Hematopoietic multipotent progenitor cell treated with erythropoietin and hydrocortisone succinate and interleukin-3 and kit ligand, for 17 days (in vitro differentiated cells): ENCODE data around the gene B4GALNT3.

ENCODE experiments used
- DNase-seq: peaks from one replicate; pipeline ENCODE4 v3.0.0-alpha.2; 2015; ENCODE audit warnings: low spot score

The B4GALNT3 gene

DNA sequence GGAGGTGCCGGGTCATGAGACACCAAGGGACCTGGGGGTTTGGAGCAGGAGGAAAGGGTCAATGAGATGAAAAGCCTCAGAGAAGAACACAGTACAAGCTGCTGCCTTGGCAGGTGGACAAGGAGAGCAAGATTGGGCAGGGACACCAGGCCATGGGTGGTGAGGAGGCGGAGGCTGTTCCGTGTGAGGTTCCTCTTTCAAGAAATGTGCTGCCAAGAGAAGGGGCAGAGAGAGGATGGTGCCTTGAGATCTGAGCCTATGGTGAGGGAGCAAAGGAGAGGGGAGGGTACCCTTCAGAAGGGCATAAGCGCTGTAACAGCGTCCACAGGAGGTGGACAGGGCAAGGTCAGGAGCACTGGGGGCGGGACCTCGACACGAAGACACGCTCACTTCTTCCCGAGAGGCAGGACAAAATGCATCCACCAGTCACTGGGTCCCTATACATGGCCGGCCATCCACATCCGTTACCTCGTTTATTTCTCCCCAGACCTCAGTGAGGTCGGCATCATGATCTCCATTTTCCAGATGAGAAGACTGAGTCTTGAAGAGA lies 100.2 kb downstream of the B4GALNT3 start:
- peak; percentile 23 for DNase-seq

DNA sequence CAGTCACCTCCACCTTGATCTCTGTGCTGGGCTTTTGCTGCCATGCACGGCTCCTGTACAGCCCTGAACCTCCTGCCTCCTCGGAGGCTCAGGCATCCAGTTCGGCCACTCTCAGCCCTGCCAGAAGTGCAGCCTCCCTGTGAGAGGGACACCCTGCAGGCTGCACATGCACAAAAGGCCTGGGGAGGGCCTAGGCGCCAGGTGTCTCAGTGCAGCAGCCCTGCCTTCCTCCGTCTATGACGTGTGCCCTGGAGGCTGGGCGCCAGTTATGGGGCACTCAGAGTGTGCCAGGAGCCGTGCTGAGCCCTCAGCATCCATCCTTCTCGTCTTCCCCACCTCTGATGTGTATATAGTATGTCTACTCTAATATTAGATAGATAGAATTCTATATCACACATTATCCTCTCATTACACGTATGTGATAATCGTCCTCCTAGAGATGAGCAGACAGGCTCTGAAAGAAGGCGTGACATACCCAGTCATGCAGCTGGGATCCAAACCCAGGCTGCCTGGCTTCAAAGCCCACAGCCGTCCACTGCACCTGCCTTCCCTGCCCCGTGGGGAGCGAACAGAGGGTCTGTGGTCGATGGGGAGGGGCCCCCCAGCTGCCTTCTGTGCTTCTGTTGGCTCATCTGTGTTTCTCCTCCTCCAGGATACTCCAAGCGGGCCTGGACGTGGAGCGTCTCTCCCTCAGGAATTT lies 101.1 kb downstream of the B4GALNT3 start:
- DNase-seq, result no peak

DNA sequence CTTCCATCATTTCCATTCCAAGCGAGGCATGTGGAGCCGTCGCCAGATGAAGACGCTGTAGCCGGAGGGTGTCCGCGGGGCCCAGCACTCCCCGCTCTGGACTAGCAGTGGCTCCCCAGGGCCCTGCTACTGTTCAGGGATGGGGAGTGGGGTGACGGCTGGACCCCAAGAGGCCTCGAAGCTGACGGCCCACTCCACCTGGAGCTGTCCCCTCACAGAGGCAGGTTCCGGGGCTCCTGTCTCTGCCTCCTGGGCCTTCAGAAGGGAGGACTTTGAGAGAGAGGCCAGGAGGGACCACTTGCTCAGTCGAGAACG lies 101.6 kb downstream of the B4GALNT3 start:
- DNase-seq, result no peak

DNA sequence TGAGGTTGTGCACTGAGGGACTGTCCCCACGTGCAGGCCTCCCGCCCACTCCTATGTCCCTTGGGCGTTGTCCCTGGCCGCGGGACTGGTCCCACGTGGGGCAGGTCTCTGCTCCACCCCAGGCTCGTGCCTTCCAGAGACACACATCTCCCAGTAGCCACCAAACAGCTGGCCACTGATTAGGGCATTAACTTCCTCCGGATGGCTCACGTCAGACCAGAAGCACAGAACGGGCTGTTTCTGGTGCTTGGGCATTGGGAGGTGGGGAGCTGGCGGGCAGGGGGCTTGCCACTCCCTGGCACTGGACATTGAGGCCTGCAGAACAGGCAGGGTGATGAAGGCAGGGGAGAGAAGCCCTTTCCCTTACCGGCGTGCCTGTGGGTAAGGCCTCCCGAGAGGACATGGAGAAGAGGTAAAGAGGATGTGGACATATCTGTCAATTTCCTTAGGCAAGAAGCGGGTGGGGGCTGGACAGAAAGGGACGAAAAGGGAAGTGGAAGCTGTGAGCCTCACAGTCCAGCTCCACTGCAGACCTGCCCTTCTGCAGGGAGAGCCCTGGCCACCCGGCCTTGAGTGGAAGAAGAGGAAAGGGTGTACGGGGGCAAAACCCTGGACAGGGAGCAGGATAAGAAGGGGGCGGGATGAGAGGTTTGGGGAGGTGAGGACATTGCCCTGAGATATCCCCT lies 102.3 kb downstream of the B4GALNT3 start:
- peak; percentile 77 for DNase-seq

DNA sequence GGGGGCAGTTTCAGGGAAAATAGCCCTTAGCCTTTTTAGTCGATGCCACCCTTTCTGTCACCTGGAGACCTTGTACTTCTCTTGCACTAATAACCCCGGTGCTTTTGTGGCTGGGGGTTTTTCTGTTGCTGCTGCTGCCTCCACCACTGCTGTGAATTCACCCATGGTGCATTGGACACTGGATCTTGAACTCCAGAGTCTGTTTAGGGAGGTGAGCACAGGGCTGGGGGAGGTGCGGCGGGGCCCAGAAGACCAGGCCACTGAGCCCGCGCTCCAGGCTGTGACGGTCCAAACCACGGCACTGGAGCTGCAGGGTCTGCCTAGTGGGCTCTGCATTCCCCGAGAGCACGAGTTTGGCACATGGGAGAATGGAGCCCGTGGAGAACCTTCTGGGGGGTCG lies 102.9 kb downstream of the B4GALNT3 start:
- DNase-seq, result no peak

DNA sequence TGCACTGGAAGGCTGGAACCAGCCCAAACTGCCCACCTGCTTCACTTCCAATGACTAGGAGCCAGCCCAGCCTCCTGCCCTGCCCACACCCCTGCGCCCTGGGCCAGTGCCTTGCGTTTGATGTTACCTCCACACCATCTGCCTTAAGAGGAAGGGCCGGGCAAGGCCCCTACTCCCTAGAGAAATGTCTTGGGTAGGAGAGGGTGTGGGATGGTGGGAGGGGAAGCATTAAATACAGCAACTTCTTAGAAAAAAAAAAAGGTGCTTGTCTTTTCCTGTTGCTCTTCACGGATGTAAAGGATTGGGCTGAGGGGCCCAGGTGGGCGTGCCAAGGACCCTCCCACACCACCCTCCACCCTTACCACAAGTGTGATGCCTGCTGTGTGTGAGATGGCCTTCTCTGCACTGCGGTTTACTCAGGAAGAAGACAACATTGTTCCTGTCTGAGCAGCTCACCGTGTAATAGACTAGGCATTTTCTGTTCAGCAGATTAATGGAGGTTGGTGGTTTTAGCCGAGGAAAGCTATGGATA lies 103.6 kb downstream of the B4GALNT3 start:
- no peak for DNase-seq

DNA sequence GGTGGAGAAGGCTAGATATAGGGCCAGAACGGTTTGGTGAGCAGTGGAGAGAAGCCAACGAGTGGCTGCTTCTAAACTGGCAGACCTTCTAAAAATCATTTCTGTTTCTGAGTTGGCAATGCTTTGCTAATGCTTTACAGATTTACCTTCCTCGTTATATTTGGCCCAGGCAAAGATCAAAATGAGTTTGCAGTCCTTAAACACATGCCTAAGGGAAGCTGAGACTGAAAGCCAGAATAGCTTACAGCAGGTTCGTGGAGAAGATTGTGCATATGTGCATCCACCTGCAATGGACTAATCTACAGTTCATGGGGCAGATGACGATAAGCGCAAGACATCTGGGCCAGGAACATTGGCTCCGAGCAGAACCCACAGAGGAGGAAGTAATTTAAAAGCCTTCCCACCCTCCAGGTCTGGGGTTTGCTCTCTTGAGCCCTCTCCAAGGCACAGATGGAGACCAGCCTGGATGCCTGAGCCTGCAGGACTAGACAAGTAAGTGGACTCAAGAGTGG lies 104.1 kb downstream of the B4GALNT3 start:
- DNase-seq, result no peak

DNA sequence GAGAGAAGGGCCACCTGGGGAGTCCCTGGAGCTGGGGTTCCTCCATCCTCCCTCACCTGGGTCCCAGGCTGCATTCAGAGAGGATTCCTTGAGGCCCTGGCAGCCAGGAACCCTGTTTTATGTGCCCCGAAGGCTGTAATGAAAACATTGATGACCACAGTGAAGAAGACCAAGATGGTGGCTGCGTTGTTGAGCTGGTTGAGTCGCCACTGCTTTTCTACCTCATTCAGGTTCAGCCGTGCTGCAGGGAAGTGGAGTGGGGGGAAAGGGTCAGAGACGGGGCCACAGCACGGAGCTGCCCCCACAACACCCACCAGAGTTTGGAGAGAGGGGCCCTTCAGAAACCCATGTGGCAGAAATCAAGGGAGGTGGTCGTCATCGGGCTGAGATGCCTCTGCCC lies 105.4 kb downstream of the B4GALNT3 start:
- no peak for DNase-seq

DNA sequence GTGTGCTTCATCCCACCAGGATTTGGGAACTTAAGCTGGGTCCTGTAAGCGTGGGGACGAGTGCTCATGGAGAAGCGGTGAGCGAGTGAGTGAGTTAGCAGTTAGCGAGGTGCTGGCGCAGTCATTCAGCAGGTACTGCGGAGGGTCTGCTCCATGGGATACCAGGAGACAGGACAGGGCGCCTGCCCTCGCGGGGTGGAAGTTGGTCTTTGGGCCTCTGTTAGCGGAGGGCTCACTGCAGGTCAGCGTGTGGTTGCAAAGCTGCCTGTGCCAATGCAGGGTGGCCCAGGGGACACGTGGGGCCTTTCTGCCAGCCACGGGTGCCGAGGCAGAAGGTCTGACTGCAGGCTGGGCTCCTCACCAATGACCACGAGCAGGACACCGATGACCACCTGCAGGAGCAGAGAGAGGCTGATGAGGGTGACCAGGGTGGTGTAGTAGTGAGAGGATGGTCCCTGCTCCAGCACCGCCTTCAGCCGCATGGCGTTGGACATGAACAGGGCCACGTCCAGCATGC lies 105.9 kb downstream of the B4GALNT3 start:
- DNase-seq, result no peak

DNA sequence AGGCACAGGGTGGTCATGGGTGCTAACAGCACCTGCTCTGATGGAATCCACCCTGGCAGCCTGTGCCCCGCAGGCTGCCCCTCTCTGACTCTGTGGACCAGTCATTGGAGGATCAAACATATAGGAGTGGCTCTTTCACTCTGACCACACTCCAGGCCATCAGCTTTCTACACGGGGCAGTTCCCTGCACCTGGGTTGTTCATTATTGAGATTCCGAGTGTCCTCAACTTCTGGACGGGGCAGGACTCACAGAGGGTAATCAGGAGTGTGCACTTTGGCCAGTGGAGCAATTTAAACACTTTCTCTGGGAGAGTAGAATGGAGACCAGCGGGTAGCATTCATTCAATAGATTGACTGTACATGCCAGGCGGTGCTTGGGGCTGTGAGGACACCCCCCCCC lies 108.7 kb downstream of the B4GALNT3 start:
- no peak for DNase-seq

DNA sequence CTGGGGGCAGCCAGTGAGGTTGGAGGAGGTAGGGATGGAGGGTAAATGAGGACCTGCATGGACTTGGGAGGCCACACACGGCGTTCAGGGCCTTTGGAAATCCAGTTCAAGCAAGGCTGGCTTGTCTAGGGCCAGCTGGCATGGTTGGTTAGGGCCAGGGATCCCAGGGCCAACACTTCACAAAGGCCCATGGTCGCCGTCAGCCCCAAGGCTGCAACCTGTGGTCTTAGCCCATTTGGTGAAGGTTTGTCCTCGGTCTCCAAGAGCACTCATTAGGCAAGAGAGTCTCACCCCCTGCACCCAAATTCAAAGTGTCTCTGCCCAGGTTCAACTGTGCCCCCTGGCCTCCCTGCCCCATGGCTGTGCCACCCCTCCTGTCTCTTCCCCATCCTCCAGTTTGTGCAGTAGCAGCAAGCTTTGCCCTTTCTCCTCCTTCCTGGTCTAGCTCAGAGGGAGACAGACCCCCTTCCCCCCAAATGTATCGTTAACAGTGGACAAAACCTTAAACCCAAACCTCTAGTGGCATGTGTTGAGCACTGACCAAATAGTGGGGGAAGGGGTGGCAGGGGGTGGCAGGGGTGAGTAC lies 109.4 kb downstream of the B4GALNT3 start:
- DNase-seq, result no peak

DNA sequence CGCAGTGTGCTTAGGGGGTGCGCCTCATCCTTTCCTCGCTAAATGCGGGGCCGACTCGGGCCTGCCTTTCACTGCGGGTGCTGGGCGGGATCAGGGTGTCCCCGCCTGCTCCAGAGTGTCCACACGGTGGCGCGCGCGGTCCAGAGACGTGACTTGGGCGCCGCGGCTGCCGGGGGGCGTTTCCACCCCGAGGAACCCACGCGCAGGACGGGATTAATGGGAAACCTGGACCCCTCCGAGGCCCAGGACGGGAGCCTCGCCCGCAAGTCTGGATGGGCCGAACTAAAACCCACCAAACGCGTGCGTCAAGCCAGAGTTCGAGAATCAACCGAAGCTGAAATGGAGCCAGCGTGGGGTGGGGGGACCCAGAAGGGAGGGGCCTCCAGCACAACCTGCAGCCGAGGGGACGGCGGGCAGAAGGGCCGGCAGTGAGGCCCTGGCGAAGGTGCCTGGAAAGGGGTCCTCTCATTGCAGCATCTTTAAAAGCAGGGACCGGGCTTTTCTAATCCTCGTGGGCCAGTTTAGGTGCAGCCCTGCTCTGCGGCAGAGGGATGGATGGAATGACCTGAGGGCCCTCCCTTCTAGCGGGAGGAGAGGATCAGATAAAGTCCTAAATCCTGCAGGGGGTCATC lies 110.2 kb downstream of the B4GALNT3 start:
- DNase-seq, result peak; percentile 87

DNA sequence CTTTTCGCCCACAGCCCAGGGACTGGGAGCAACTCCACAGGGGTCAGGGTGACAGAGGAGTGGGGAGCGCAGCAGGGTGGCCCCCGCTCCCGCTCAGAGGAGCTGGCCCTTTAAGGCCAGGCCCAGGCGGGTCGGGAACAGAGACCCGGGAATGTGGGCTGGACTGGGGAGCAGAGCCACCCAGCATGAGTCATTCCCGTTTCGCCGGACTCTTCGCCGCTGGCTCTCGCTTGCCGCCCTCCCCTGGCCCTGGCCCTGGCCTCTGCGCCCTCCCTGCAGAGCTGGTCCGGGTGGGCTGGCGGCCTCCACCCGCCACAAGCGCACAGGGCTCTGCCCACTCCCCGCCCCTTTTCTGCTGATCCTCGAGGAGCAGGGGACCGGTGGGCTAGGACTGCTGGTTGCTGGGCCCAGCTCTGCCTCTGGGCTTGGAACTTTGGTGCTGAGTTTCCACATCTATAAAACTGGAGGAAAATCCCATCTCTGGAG lies 110.7 kb downstream of the B4GALNT3 start:
- DNase-seq, result no peak

DNA sequence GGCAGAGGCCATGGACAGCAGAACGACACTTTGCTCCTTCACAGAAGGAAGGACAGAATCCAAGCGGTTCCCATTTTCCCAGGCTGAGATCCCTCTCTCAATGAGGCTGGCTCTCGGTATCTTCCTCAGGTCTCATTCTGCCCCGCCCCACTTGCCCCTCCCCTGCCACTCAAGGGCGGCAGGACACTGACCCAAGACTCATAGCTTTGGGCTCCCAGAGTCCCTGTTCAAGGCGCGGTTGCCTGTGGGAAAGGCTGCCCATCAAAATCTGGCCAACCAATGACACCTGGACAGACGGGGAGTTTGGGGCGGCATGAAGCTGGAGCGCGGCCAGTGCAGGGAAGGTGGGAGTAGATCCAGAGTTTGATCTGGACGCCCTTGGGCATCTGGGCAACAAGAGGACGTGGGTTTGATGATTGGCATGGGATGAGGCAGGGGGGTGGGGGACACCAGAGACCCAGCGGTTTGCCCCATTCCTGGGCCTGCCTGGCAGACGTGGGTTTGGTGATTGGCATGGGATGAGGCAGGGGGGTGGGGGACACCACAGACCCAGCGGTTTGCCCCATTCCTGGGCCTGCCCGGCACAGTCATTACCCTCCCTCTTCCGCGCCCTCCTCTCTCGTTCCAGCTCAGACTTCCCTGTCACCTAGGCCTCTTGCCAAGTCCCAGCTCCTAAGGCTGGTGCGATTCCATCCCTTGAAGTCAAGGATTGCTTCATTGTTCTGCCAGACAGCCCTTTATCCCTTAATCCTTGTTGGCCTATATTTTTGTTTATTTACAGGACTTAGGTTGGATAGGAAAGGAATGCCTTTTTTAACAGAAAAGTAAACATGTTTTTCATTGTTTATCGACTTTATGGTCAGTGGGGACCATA lies 111.4 kb downstream of the B4GALNT3 start:
- DNase-seq, result no peak

DNA sequence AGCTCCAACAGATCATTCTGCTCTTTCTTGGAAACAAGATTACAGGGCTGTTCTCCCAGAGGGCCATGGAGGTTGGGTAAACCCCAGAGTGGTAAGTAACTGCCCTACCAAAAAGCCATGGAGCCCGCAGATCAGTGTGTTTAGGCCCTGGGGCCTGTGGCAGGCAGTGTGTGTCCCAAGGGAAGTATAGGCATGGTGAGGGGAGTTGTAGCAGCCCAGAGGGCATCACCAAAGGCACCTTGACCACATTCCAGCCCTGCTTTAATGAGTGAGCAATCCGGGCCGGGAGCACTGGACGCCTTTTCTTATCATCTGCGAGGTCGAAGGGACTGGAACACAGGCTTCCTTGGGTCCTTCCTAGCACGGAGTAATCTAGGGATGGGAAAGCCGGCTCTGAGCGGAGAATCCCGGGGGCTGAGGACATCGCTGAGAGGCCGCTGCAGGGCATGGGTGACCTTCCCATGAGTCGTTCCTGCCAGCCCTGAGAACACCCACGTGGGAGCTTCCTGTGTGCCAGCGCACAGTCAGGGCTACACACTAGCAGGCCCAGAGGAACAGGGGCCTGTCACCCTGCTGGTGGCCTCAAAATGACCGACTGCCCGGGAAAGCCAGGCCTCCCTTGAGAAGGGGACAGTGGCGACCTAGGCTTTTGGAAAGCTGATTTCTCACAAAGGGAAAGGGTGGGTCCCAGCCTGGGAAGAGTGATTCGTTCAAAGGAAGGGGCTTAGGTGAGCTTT lies 112.2 kb downstream of the B4GALNT3 start:
- DNase-seq, result no peak

DNA sequence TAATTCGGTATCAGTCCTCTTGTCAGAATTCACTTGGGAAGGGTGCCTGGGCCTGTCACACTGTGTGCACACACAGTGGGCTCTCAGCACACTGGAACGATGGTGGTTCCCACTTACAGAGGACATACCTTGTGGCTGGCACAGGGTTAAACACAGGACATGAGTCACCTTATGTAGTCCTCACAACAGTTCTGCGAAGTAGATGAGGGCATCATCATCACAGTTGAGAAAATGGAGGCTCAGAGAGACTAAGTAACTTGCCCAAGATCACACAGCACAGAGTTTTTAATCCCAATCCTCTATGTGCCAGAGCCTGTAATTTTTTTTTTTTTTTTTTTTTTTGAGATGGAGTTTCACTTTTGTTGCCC lies 112.8 kb downstream of the B4GALNT3 start:
- DNase-seq, result no peak

DNA sequence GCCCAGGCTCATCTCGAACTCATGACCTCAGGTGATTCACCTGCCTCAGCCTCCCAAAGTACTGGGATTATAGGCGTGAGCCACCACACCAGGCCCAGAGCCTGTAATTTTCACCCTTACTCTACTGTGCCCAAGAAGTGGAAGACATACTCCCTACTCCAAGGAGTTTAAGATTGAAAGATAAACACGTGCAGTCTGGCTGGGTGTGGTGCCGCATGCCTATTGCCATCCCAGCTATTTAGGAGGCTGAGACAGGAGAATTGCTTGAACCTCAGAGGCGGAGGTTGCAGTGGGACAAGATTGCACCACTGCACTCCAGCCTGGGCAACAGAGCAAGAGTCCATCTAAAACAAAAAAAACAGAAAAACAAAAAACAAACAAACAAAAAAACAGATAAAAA lies 113.5 kb downstream of the B4GALNT3 start:
- peak; percentile 56 for DNase-seq

DNA sequence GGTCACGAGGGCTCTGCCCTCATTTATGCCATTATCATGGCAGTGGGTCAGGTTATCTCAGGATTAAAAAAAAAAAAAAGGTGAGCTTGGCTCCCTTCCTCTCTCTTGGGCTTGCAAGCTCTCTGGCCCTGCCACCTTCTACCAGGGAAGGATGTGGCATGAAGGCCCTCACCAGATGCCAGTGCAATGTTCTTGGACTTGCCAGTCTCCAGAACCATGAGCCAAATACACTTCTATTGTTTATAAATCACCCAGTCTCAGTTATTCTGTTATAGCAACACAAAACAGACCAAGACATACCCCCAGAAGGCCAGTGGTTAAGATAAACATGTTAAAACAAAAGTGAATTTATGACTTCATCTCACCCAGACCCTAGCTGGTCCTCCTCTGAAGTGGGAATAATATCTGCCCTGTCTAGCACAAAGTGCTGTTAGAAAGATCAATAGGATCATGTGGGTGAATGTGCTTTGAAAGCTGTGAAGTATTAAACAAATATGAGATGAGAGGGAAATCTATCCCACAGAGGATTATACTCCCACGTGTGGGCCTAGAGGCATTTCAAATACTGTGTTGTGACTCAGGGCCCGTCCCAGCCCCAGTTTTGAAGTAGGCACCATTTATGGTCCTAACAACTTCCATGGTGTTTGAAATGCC lies 114.9 kb downstream of the B4GALNT3 start:
- no peak for DNase-seq

DNA sequence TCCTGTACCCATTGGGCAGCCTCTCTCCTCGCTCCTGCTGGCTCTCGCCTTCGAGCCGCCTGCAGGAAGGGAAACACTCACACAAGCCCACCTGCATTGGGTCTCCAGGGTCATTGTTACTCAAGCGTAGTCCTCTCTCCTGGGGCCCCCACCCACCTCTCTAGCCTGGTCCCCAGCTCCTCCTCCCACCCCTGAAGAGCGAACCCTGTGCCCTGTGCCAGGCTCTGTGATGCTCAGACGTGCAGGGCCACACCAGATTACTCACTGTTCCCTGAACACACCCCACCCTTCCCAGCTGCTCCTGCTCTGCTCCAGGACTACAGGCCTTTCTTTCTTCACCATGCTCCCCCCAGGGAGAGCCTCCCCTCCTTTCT lies 115.4 kb downstream of the B4GALNT3 start:
- no peak for DNase-seq
